ENCODE measurements around the gene BST2.
"Not testable (repeated sequence)": the region's sequence is repeated elsewhere in the genome, so short reads cannot be mapped to it uniquely, and the experiment has no call there.

BST2 gene

GRCh38 chr19:17389957-17390664, 15.3 kb downstream of the BST2 start:
- no peak for DNase-seq (ENCODE audit: low read depth)

GRCh38 chr19:17389288-17389687, 16.1 kb downstream of the BST2 start:
- DNase-seq (ENCODE audit: low read depth) = no peak

- peak; percentile 44 for DNase-seq (ENCODE audit: low read depth)
Measured at GRCh38 chr19:17385878-17386611, 19.4 kb downstream of the BST2 start.

GRCh38 chr19:17380426-17381138, 24.8 kb downstream of the BST2 start:
- no peak for DNase-seq (ENCODE audit: low read depth)

- DNase-seq (ENCODE audit: low read depth) = no peak
Measured at GRCh38 chr19:17379221-17379631, 26.2 kb downstream of the BST2 start.

- DNase-seq (ENCODE audit: low read depth) = no peak
Measured at GRCh38 chr19:17378271-17378670, 27.2 kb downstream of the BST2 start.

- no peak for DNase-seq (ENCODE audit: low read depth)
Measured at GRCh38 chr19:17376935-17377600, 28.4 kb downstream of the BST2 start, which contains the start of gene PLVAP. TSS of gene PLVAP (minus strand) at chr19:17377342. CDS start at chr19:17377288, 54 bp downstream.

- DNase-seq (ENCODE audit: low read depth) = no peak
Measured at GRCh38 chr19:17370026-17370587, 35.3 kb downstream of the BST2 start.

GRCh38 chr19:17365361-17365760, 40.1 kb downstream of the BST2 start:
- DNase-seq (ENCODE audit: low read depth) = no peak

- not testable (repeated sequence) for DNase-seq (ENCODE audit: low read depth)
Measured at GRCh38 chr19:17363852-17364605, 41.4 kb downstream of the BST2 start.

GRCh38 chr19:17359905-17360800, 45.3 kb downstream of the BST2 start:
- no peak for DNase-seq (ENCODE audit: low read depth)

GRCh38 chr19:17358395-17358794, 47.0 kb downstream of the BST2 start:
- DNase-seq (ENCODE audit: low read depth) = no peak

GRCh38 chr19:17357724-17358123, 47.7 kb downstream of the BST2 start:
- no peak for DNase-seq (ENCODE audit: low read depth)

GRCh38 chr19:17357078-17357666, 48.3 kb downstream of the BST2 start:
- DNase-seq (ENCODE audit: low read depth) = no peak

GRCh38 chr19:17353386-17353785, 52.0 kb downstream of the BST2 start:
- no peak for DNase-seq (ENCODE audit: low read depth)
